ENCODE data around the gene BRIP1.

DNA sequence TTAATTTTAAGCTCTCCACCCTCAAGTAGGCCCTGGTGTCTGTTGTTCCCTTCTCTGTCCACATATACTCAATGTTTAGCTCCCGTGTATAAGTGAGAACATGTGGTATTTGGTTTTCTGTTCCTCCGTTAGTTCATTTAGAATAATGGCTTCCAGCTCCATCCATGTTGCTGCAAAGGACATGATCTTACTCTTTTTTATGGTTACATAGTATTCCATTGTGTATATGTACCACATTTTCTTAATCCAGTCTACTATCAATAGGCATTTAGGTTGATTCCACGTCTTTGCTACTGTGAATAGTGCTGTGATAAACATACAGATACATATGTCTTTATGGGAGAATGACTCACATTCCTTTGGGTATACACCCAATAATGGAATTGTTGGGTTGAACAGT, 160.9 kb downstream of the BRIP1 start:
- TF ChIP-seq, protein P1, sequence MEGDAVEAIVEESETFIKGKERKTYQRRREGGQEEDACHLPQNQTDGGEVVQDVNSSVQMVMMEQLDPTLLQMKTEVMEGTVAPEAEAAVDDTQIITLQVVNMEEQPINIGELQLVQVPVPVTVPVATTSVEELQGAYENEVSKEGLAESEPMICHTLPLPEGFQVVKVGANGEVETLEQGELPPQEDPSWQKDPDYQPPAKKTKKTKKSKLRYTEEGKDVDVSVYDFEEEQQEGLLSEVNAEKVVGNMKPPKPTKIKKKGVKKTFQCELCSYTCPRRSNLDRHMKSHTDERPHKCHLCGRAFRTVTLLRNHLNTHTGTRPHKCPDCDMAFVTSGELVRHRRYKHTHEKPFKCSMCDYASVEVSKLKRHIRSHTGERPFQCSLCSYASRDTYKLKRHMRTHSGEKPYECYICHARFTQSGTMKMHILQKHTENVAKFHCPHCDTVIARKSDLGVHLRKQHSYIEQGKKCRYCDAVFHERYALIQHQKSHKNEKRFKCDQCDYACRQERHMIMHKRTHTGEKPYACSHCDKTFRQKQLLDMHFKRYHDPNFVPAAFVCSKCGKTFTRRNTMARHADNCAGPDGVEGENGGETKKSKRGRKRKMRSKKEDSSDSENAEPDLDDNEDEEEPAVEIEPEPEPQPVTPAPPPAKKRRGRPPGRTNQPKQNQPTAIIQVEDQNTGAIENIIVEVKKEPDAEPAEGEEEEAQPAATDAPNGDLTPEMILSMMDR (conservative IDR thresholded peaks at IDR 0.05; ENCODE audit: low read depth in 2 of 2) = no peak
- TF ChIP-seq EZH2 (IDR thresholded peaks at IDR 0.05; ENCODE audit: low read depth, unreplicated experiment) (no peak), POLR2AphosphoS5 (IDR thresholded peaks at IDR 0.05; ENCODE audit: low read depth) (no peak), CREB1 (CRISPR knock-in tag; IDR thresholded peaks at IDR 0.05; ENCODE audit: low read depth) (no peak), JUNB (IDR thresholded peaks at IDR 0.05; ENCODE audit: unreplicated experiment) (no peak), EZH2phosphoT487 (IDR thresholded peaks at IDR 0.05; ENCODE audit: unreplicated experiment) (no peak)

Measured in GM23338 (cell line).